ENCODE measurements around the gene SLC5A10.

SLC5A10 gene

DNA sequence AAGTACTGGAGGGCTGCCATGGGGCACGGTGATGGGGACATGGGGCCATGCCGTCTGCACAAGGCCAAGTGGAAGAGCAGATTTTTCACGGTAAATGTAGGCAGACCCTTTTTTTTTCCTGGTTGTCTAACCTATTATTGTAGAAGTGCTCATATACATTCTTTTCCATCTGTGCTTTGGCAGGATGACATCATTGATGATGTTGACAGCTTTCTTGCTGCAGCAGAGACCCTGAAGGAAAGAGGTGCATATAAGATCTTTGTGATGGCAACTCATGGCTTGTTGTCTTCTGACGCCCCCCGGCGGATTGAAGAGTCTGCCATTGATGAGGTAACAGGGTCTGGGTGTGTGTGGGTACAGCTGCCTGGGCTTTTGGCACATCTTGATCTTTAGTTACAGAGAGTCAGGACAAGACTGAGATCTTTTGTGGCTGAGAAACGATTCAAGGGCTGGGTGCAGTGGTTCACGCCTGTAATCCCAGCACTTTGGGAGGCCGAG lies 23.3 kb upstream of the SLC5A10 start:
- DNase-seq (ENCODE audit: low read depth): no peak
- TF ChIP-seq CTCF (conservative IDR thresholded peaks at IDR 0.05; ENCODE audit: low read depth, low read length): no peak
- no peak overlapping the region for H3K4me3 ChIP-seq (ENCODE audit: low read length)

DNA sequence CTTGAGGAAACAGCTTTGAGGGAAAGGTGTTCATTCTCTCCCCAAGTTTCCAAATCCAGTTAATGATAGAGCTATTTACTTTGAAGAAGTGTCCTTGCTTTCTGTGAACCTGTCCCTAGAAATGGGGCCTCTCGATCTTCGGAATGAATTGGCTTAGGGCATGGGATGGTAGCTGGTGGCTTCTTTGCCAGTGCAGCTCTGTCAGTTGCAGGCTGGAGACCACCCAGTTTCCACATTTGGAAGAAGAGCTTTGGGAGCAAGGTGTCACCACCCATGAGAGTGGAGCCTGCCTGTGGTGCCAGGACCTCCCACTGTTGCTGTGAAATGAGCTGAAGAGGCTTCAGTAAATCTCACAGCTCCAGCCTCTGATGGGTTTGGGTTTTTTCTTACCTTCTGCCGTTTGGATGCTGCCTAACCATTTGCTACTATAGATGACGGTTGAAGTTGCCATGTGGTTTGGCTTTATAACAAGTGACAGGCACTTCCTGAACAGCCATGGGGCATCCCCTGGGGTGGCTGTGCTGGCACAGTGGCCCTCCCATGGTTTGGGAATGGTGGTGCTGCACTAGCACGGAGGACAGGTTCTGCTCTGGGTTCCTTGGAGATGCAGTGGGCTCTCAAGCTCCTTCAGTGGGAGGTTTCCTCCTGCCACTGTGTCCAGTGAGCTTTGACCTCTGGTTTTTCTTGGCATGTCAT lies 19.5 kb upstream of the SLC5A10 start:
- no peak overlapping the region for H3K4me3 ChIP-seq (ENCODE audit: low read length)
- TF ChIP-seq CTCF (conservative IDR thresholded peaks at IDR 0.05; ENCODE audit: low read depth, low read length): no peak
- no peak for DNase-seq (ENCODE audit: low read depth)

DNA sequence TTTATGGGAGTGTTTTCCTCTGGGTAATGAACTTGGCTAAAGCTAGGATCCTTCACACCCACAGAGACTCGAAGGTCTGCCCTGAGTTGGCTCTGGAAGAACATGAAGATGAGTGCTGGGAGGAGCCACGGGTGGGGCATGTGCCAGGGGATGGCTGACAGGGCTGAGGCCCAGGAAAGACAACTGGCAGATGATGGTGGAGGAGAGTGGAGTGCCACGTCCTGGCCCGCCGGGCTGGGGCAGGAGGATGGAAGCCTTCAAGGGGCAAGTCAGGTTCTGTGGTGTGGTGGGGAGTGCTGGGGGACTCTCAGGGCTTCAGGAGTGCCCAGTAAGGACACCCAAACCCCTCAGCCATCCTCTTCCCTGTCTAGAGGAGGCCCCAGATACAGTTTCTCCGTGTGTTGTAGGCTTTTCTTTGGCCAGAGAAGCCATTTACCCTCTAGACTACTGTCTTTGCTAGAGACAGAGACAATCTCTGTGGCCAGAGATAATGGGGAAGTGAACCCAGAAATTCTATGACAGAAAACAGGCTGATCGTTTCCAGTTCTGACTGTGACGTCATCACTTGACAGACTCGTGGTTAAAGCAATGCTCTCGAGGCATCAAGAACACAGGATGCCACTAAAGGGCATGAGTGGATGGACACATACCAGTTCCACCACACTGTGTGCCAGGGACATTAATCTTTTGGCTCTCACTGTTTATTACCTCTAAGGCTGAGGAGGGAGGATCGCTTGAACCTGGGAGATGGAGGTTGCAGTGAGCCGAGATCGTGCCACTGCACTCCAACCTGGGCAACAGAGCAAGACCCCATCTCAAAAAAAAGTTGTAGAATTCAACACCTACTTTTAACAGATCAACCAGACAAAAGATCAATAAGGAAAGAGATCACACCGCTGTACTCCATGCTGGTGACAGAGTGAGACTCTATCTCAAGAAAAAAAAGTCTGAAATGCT lies 18.6 kb upstream of the SLC5A10 start:
- DNase-seq (ENCODE audit: low read depth): no peak
- no peak for TF ChIP-seq CTCF (conservative IDR thresholded peaks at IDR 0.05; ENCODE audit: low read depth, low read length)
- H3K4me3 ChIP-seq (ENCODE audit: low read length): no peak overlapping the region

- no peak overlapping the region for H3K4me3 ChIP-seq (ENCODE audit: low read length)
- DNase-seq (ENCODE audit: low read depth): no peak
- TF ChIP-seq CTCF (conservative IDR thresholded peaks at IDR 0.05; ENCODE audit: low read depth, low read length): no peak
Observed at GRCh38 chr17:18937981-18938691, 13.8 kb upstream of the SLC5A10 start.

DNA sequence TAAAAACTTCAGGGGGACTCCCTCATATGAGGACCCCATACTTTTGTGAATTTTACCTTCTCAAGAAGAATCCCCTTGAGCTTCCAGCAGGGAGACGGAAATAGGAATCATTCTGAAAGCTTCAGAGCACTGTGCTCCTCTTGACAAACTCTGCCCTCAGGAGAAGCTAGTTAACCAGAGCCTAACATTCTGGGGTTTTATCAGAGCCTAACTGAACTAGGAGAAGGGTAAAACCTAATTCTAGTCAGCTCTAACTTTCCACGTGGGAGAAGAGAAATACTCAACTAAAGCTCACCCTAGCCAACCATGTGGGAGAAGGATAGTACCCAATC lies 13.3 kb upstream of the SLC5A10 start:
- no peak overlapping the region for H3K4me3 ChIP-seq (ENCODE audit: low read length)
- TF ChIP-seq CTCF (conservative IDR thresholded peaks at IDR 0.05; ENCODE audit: low read depth, low read length): no peak
- DNase-seq (ENCODE audit: low read depth): no peak

GRCh38 chr17:18944646-18945045 lies 7.3 kb upstream of the SLC5A10 start:
- no peak for TF ChIP-seq CTCF (conservative IDR thresholded peaks at IDR 0.05; ENCODE audit: low read depth, low read length)
- DNase-seq (ENCODE audit: low read depth): no peak
- no peak overlapping the region for H3K4me3 ChIP-seq (ENCODE audit: low read length)

All from retinal pigment epithelial cell (primary cell).